DND-41 (cell line): ENCODE results near the gene TTBK2.

Experiments
- EZH2 ChIP-seq: IDR thresholded peaks from 3 replicates; pipeline ENCODE4 v1.6.1; 2012; ENCODE audit warnings: borderline replicate concordance, low read depth, mild to moderate bottlenecking, moderate library complexity, low read length, inconsistent platforms; ENCODE audit not compliant: severe bottlenecking
- TF ChIP-seq, protein P1 (sequence below): IDR thresholded peaks from 2 replicates; pipeline ENCODE4 v1.5.1; 2012; ENCODE audit warnings: borderline replicate concordance, low read length, moderate library complexity, mild to moderate bottlenecking; ENCODE audit not compliant: poor library complexity, severe bottlenecking; ENCODE audit errors: extremely low read depth

DNA sequence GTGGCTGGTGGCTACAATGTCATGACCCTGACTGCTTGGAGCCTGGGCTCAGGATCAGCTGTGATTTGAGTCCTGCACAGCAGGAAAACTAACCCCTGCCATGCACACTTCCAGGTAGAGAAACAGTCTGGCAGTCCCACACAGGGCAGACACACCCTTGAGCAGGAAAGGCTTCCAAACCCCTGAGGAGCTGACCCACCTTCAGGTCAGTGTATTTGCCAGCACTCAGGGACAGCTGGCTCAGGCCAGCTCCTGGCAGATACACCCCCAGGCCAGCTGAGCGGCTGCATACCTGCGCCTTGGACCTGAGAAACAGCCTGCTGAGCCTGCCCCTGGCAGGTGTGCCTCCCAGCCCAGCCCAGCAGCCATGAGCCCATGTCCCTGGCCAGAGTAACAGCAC is 161.5 kb downstream of the TTBK2 start:
- TF ChIP-seq, protein P1, sequence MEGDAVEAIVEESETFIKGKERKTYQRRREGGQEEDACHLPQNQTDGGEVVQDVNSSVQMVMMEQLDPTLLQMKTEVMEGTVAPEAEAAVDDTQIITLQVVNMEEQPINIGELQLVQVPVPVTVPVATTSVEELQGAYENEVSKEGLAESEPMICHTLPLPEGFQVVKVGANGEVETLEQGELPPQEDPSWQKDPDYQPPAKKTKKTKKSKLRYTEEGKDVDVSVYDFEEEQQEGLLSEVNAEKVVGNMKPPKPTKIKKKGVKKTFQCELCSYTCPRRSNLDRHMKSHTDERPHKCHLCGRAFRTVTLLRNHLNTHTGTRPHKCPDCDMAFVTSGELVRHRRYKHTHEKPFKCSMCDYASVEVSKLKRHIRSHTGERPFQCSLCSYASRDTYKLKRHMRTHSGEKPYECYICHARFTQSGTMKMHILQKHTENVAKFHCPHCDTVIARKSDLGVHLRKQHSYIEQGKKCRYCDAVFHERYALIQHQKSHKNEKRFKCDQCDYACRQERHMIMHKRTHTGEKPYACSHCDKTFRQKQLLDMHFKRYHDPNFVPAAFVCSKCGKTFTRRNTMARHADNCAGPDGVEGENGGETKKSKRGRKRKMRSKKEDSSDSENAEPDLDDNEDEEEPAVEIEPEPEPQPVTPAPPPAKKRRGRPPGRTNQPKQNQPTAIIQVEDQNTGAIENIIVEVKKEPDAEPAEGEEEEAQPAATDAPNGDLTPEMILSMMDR, result no peak
- no peak for TF ChIP-seq EZH2
